LNCAP (cell line): Measurements from ENCODE around the gene CALML3.

Source experiments
- CTCF ChIP-seq: fragments of 450-650 bp; IDR thresholded peaks from 2 replicates; pipeline ENCODE4 v1.5.1; 2017; ENCODE audit warnings: mild to moderate bottlenecking

The CALML3 gene

GRCh38 chr10:5533098-5533731, 8.5 kb downstream of the CALML3 start:
- no peak for TF ChIP-seq CTCF

GRCh38 chr10:5534051-5534821, 9.5 kb downstream of the CALML3 start:
- TF ChIP-seq CTCF: no peak

- no peak for TF ChIP-seq CTCF
These were observed 10.4 kb downstream of the CALML3 start for GRCh38 chr10:5534880-5535856.

- TF ChIP-seq CTCF: no peak
These were observed 11.8 kb downstream of the CALML3 start for GRCh38 chr10:5536486-5537081.

GRCh38 chr10:5537684-5538083, 12.9 kb downstream of the CALML3 start:
- no peak for TF ChIP-seq CTCF

- no peak for TF ChIP-seq CTCF
These were observed 13.7 kb downstream of the CALML3 start for GRCh38 chr10:5538446-5538845.
